H1 (cell line): Measurements from ENCODE around the gene CAPN9. TPM values are rescaled to one million over a fixed set of nuclear protein-coding genes. Genes with fewer than 3 reads are reported as not detected.

Experiments
- BACH1 ChIP-seq: IDR thresholded peaks from 2 replicates; pipeline ENCODE4 v1.6.1; 2012; ENCODE audit warnings: low read length, improper control_type of control experiment
- GTF2F1 ChIP-seq: IDR thresholded peaks from 2 replicates; pipeline ENCODE4 v1.6.1; 2012; ENCODE audit warnings: low read depth, low read length, improper control_type of control experiment, borderline replicate concordance
- POLR2AphosphoS5 ChIP-seq: IDR thresholded peaks from 2 replicates; pipeline ENCODE4 v1.6.1; 2011; ENCODE audit warnings: low read depth, low read length
- polyA plus RNA-seq, 7 experiments: library from polyadenylated mRNA; depleted of rRNA in 3 of 7; stranded (reverse) in 5 of 7; unstranded in 2 of 7; fragments of >200 nt in 5 of 7; fragments of 200-250 nt in 2 of 7; gene quantifications; 1 replicate in 5 of 7; 2 replicates in 1 of 7; 4 replicates in 1 of 7; pipeline versions ENCODE4 v1.2.1 to v1.2.3, GENCODE V29; 2011 to 2013; ENCODE audit warnings: missing spikeins in 2 of 7, mixed read lengths in 2 of 7
- total RNA-seq: library from RNA; stranded (reverse); fragmentation: NEBNext Ultra II Directional; extraction: Animal tissue kit (Norgen Biotek cat#: 25700); gene quantifications from 2 replicates; pipeline ENCODE4 v1.2.1, GENCODE V29; 2021

The CAPN9 gene
- total and polyA plus RNA-seq, 2 of the 8 experiments (the other 6 are each of a cell fraction or from before 2014, with no cell fraction given): 0.22 to 0.76 TPM

- TF ChIP-seq BACH1 (no peak), GTF2F1 (no peak), POLR2AphosphoS5 (no peak)
- TF ChIP-seq, all 59 proteins: peak for 0
Measured at GRCh38 chr1:230850547-230850946, 103.4 kb downstream of the CAPN9 start (continued).
